Activated T-cell treated with anti-CD3 and anti-CD28 coated beads, Interleukin-2, amount 50 U/mL, for 4 hours (primary cell): ENCODE data around the gene STARD6. TPM values are rescaled to one million over a fixed set of nuclear protein-coding genes. Genes with fewer than 3 reads are reported as not detected.
"Not testable (repeated sequence)": the region's sequence is repeated elsewhere in the genome, so short reads cannot be mapped to it uniquely, and the experiment has no call there.

ENCODE experiments used
- ATAC-seq, 2 donors: fragments of 200-7000 bp; cut with Tn5 transposase; one replicate each; pipeline ENCODE4 v1.10.0; 2021
- DNase-seq: peaks from one replicate; pipeline ENCODE4 v3.0.0-alpha.2; 2020
- H3K27me3 Mint-ChIP-seq: one replicate; pipeline ENCODE4 v1.8.0; 2021; ENCODE audit warnings: low read depth, mixed read lengths
- H3K36me3 Mint-ChIP-seq: one replicate; pipeline ENCODE4 v1.8.0; 2022; ENCODE audit warnings: mixed read lengths; ENCODE audit not compliant: insufficient read depth
- H3K4me1 Mint-ChIP-seq: one replicate; pipeline ENCODE4 v1.8.0; 2021; ENCODE audit warnings: low read depth, mixed read lengths
- H3K4me3 Mint-ChIP-seq: one replicate; pipeline ENCODE4 v1.8.0; 2021; ENCODE audit warnings: mild to moderate bottlenecking, moderate library complexity, mixed read lengths
- H3K9me3 Mint-ChIP-seq: one replicate; pipeline ENCODE4 v1.8.0; 2021; ENCODE audit warnings: mixed read lengths
- total RNA-seq, 3 donors: library from RNA; stranded (reverse); gene quantifications; one replicate each; pipeline ENCODE4 v1.2.1, GENCODE V29; 2021

Gene STARD6
- total RNA-seq, 3 donors from 2014 or later = 0.52 TPM; not detected in 2

GRCh38 chr18:54316071-54316820, 41.4 kb downstream of the STARD6 start:
- Mint-ChIP-seq H3K9me3 (no peaks in the 10 kb centered on the region), H3K27me3 (peaks cover 9% of the 10 kb centered on the region), H3K4me1 (no peaks in the 10 kb centered on the region), H3K36me3 (no peaks in the 10 kb centered on the region), H3K4me3 (no peak overlapping the region)
- no peak for DNase-seq
- ATAC-seq = no peak

DNA sequence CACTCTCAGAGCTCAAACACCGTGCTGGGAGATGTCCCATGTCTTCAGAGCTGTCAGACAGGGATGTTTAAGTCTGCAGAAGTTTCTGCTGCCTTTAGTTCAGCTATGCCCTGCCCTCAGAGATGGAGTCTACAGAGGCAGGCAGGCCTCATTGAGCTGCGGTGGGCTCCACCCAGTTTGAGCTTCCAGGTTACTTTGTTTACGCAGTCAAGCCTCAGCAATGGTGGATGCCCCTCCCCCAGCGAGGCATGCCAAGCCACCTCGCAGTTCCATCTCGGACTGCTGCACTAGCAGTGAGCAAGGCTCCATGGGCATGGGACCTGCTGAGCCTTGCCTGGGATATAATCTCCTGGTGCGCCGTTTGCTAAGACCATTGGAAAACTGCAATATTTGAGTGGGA, 48.1 kb downstream of the STARD6 start:
- H3K36me3 Mint-ChIP-seq, H3K4me3 Mint-ChIP-seq, H3K27me3 Mint-ChIP-seq, H3K4me1 Mint-ChIP-seq, DNase-seq, H3K9me3 Mint-ChIP-seq, ATAC-seq: not testable (repeated sequence)

GRCh38 chr18:54303408-54303807, 54.2 kb downstream of the STARD6 start:
- H3K4me1 Mint-ChIP-seq = no peaks in the 10 kb centered on the region
- ATAC-seq = no peak
- H3K27me3 Mint-ChIP-seq = peaks cover 4% of the 10 kb centered on the region
- peaks cover 10% of the 10 kb centered on the region for H3K9me3 Mint-ChIP-seq
- no peak overlapping the region for H3K4me3 Mint-ChIP-seq
- no peaks in the 10 kb centered on the region for H3K36me3 Mint-ChIP-seq
- DNase-seq = no peak

- DNase-seq, H3K4me1 Mint-ChIP-seq, H3K27me3 Mint-ChIP-seq, H3K36me3 Mint-ChIP-seq, H3K4me3 Mint-ChIP-seq, H3K9me3 Mint-ChIP-seq, ATAC-seq: not testable (repeated sequence)
These were observed 58.7 kb downstream of the STARD6 start for GRCh38 chr18:54298991-54299390.

DNA sequence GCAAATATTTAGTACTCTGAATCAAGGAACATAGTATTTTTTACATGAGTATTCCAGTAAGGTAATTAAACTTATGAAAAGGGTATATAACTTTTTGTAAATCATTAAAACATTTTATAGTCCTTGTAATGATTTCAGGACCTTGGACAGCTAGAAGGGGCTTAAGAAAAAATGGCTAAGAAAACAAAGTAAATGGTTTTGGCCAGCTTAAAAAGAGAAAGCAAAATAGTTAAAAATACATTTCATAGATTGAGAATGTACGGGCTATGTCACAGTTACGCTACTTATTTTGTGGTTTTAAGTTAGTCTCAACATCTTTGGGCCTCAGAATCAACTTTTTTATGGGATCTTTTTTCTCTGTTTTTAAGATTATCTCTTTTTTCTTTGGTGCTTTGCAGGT, 61.6 kb downstream of the STARD6 start:
- Mint-ChIP-seq H3K9me3 (peaks cover 10% of the 10 kb centered on the region), H3K4me1 (no peaks in the 10 kb centered on the region), H3K36me3 (peaks cover 16% of the 10 kb centered on the region), H3K27me3 (no peaks in the 10 kb centered on the region), H3K4me3 (no peak overlapping the region)
- DNase-seq (no peak), ATAC-seq (no peak)

DNA sequence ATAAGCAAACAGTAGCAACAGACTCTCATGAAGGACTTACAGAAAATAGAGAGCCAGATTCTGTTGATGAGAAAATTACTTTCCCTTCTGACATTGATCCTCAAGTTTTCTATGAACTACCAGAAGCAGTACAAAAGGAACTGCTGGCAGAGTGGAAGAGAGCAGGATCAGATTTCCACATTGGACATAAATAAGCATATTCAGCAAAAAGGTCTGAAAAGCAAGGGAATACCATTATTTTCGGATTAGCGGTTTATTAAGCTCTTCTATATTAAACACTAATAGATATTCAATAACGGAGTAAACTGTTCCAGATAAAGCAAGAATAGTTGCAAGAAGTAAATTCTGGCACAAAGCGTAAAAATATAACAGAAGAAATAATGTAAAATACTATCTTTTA, 63.4 kb downstream of the STARD6 start:
- ATAC-seq (no peak), DNase-seq (no peak)
- H3K36me3 Mint-ChIP-seq = peaks cover 28% of the 10 kb centered on the region
- no peak overlapping the region for H3K4me3 Mint-ChIP-seq
- H3K9me3 Mint-ChIP-seq = peaks cover under 1% of the 10 kb centered on the region
- no peaks in the 10 kb centered on the region for H3K27me3 Mint-ChIP-seq
- no peaks in the 10 kb centered on the region for H3K4me1 Mint-ChIP-seq

- no peaks in the 10 kb centered on the region for H3K9me3 Mint-ChIP-seq
- peaks cover 53% of the 10 kb centered on the region for H3K36me3 Mint-ChIP-seq
- DNase-seq (peak; percentile 11), ATAC-seq (peak; percentile 97 to 98)
- peaks cover 18% of the 10 kb centered on the region for H3K4me1 Mint-ChIP-seq
- no peak overlapping the region for H3K4me3 Mint-ChIP-seq
- H3K27me3 Mint-ChIP-seq = no peaks in the 10 kb centered on the region
These were observed 72.5 kb downstream of the STARD6 start for GRCh38 chr18:54284981-54285785.

GRCh38 chr18:54284535-54284934, 73.1 kb downstream of the STARD6 start:
- no peak for DNase-seq

DNA sequence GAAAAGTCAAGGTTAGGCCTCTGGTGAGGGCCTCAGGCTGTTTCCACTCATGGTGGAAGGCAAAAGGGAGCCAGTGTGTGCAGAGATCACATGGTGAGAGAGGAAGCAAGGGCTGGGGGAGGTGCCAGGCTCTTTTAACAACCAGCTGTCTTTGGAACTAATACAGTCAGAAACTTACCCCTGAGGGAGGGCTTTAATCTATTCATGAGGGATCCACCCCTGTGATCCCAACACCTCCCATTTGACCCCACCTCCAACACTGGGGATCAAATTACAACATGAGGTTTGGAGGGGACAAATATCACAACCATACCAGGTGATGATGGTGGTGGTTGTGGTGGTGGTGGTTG, 77.5 kb downstream of the STARD6 start:
- no peak for ATAC-seq
- no peak for DNase-seq
- H3K36me3 Mint-ChIP-seq = peaks cover 39% of the 10 kb centered on the region
- no peaks in the 10 kb centered on the region for H3K9me3 Mint-ChIP-seq
- H3K4me1 Mint-ChIP-seq = peaks cover 19% of the 10 kb centered on the region
- no peak overlapping the region for H3K4me3 Mint-ChIP-seq
- no peaks in the 10 kb centered on the region for H3K27me3 Mint-ChIP-seq

More at GRCh38 chr18:54284535-54284934, 73.1 kb downstream of the STARD6 start:
- peak; percentile 44 to 63 for ATAC-seq
- Mint-ChIP-seq H3K27me3 (no peaks in the 10 kb centered on the region), H3K4me1 (peaks cover 20% of the 10 kb centered on the region), H3K9me3 (no peaks in the 10 kb centered on the region), H3K4me3 (no peak overlapping the region), H3K36me3 (peaks cover 52% of the 10 kb centered on the region)

DNA sequence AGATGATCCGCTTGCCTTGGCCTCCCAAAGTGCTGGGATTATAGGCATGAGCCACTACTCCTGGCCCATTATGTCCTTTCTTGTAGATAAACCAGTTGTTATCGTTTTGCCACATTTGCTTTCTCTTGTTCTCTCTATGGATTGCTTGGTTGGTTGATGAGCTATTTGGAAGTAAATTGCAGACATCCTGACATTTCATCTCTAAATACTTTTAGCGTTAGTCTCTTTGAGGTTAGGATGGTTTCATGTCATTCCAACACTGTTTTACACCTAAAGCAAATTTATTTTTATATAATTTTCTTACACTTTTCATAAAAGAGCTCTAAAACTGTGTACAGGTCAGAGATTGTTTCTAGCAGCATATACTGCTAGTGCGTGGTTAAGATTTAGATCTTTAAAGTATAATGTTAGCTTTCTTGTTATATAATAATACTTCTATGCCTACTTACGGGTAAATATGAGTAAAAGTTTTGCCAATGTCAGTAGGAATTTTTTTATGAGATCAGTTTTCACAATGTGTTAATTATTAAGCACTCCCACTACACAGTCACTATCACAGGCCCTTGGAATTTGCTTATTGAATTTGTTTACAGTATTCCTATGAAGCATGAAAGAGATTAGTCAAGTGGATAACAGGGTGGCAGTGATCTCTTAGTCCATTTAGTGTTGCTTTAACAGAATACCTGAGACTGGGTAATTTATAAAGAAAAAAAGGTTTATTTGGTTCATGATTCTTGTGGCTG, 78.0 kb downstream of the STARD6 start:
- DNase-seq = no peak
- Mint-ChIP-seq H3K4me1 (peaks cover 16% of the 10 kb centered on the region), H3K27me3 (no peaks in the 10 kb centered on the region), H3K9me3 (no peaks in the 10 kb centered on the region), H3K4me3 (no peak overlapping the region), H3K36me3 (peaks cover 35% of the 10 kb centered on the region)
- no peak for ATAC-seq

GRCh38 chr18:54278615-54279014, 79.0 kb downstream of the STARD6 start:
- peaks cover 8% of the 10 kb centered on the region for H3K4me1 Mint-ChIP-seq
- peaks cover 29% of the 10 kb centered on the region for H3K36me3 Mint-ChIP-seq
- ATAC-seq = no peak
- H3K27me3 Mint-ChIP-seq = no peaks in the 10 kb centered on the region
- H3K9me3 Mint-ChIP-seq = no peaks in the 10 kb centered on the region
- no peak overlapping the region for H3K4me3 Mint-ChIP-seq
- DNase-seq = no peak

- Mint-ChIP-seq H3K4me1 (peaks cover 8% of the 10 kb centered on the region), H3K4me3 (no peak overlapping the region), H3K9me3 (no peaks in the 10 kb centered on the region), H3K36me3 (peaks cover 28% of the 10 kb centered on the region), H3K27me3 (no peaks in the 10 kb centered on the region)
- no peak for DNase-seq
- ATAC-seq = no peak
These were observed 79.8 kb downstream of the STARD6 start for GRCh38 chr18:54277899-54278298.
